H9 (cell line): Measurements from ENCODE around the gene NME2. TPM values are rescaled to one million over a fixed set of nuclear protein-coding genes. Genes with fewer than 3 reads are reported as not detected.

ENCODE experiments used
- DNase-seq: peaks from one replicate; pipeline ENCODE4 v3.0.0-alpha.2; 2017
- H2AFZ ChIP-seq: one replicate; pipeline ENCODE4 v1.6.1; 2013; ENCODE audit warnings: mild to moderate bottlenecking, low read length, control low read depth, moderate library complexity
- H2AK5ac ChIP-seq: 2 replicates; pipeline ENCODE4 v1.6.1; 2013; ENCODE audit warnings: low read length, control low read depth, mixed read lengths; ENCODE audit not compliant: insufficient read length
- H2BK120ac ChIP-seq: one replicate; pipeline ENCODE4 v1.6.1; 2013; ENCODE audit warnings: low read depth, mild to moderate bottlenecking, low read length, control low read depth, inconsistent platforms; ENCODE audit not compliant: poor library complexity, severe bottlenecking
- H2BK12ac ChIP-seq: 2 replicates; pipeline ENCODE4 v1.6.1; 2013; ENCODE audit warnings: low read length, control low read depth, mixed read lengths, low read depth; ENCODE audit not compliant: insufficient read length
- H2BK15ac ChIP-seq: 2 replicates; pipeline ENCODE4 v1.6.1; 2013; ENCODE audit warnings: low read depth, low read length, control low read depth
- H2BK20ac ChIP-seq: one replicate; pipeline ENCODE4 v1.6.1; 2013; ENCODE audit warnings: low read depth, mild to moderate bottlenecking, low read length, control low read depth, inconsistent platforms; ENCODE audit not compliant: poor library complexity, severe bottlenecking
- H2BK5ac ChIP-seq: 2 replicates; pipeline ENCODE4 v1.6.1; 2013; ENCODE audit warnings: low read length, control low read depth, mixed read lengths; ENCODE audit not compliant: insufficient read length
- H3K14ac ChIP-seq: 2 replicates; pipeline ENCODE4 v1.6.1; 2013; ENCODE audit warnings: low read length, control low read depth; ENCODE audit not compliant: insufficient read depth
- H3K18ac ChIP-seq: 2 replicates; pipeline ENCODE4 v1.6.1; 2013; ENCODE audit warnings: low read depth, mild to moderate bottlenecking, mixed read lengths, low read length, control low read depth; ENCODE audit not compliant: insufficient read length
- H3K23ac ChIP-seq: 2 replicates; pipeline ENCODE4 v1.6.1; 2013; ENCODE audit warnings: low read length, control low read depth, mixed read lengths, low read depth; ENCODE audit not compliant: insufficient read length
- H3K23me2 ChIP-seq: 2 replicates; pipeline ENCODE4 v1.6.1; 2013; ENCODE audit warnings: low read depth, mild to moderate bottlenecking, mixed read lengths, low read length, control low read depth; ENCODE audit not compliant: insufficient read length, poor library complexity, severe bottlenecking
- H3K27ac ChIP-seq: 2 replicates; pipeline ENCODE4 v1.5.1; 2013; ENCODE audit warnings: low read length, control low read depth, mixed read lengths, low read depth; ENCODE audit not compliant: insufficient read length
- H3K27me3 ChIP-seq: 2 replicates; pipeline ENCODE4 v1.6.1; 2013; ENCODE audit warnings: low read length, control low read depth, inconsistent platforms; ENCODE audit not compliant: insufficient read depth
- H3K4ac ChIP-seq: 2 replicates; pipeline ENCODE4 v1.6.1; 2013; ENCODE audit warnings: low read depth, mild to moderate bottlenecking, control low read depth, inconsistent platforms, low read length, moderate library complexity
- H3K4me1 ChIP-seq: 2 replicates; pipeline ENCODE4 v1.6.1; 2013; ENCODE audit warnings: low read length, control low read depth, inconsistent platforms; ENCODE audit not compliant: insufficient read depth
- H3K4me2 ChIP-seq: 2 replicates; pipeline ENCODE4 v1.6.1; 2013; ENCODE audit warnings: low read length, control low read depth, mixed read lengths; ENCODE audit not compliant: insufficient read length, insufficient read depth
- H3K56ac ChIP-seq: 2 replicates; pipeline ENCODE4 v1.6.1; 2013; ENCODE audit warnings: low read depth, mild to moderate bottlenecking, mixed read lengths, low read length, control low read depth; ENCODE audit not compliant: insufficient read length
- H3K79me1 ChIP-seq: 2 replicates; pipeline ENCODE4 v1.6.1; 2013; ENCODE audit warnings: low read depth, mild to moderate bottlenecking, moderate library complexity, low read length, control low read depth, inconsistent platforms; ENCODE audit not compliant: insufficient read depth, poor library complexity, severe bottlenecking
- H3K79me2 ChIP-seq: 2 replicates; pipeline ENCODE4 v1.6.1; 2013; ENCODE audit warnings: low read length, control low read depth, inconsistent platforms; ENCODE audit not compliant: insufficient read depth
- H3K9ac ChIP-seq: 2 replicates; pipeline ENCODE4 v1.6.1; 2013; ENCODE audit warnings: low read length, control low read depth, mixed read lengths; ENCODE audit not compliant: insufficient read length; ENCODE audit errors: extremely low read depth
- H3K9me3 ChIP-seq: one replicate; pipeline ENCODE4 v1.6.1; 2013; ENCODE audit warnings: low read depth, low read length, inconsistent platforms; ENCODE audit not compliant: control insufficient read depth
- H3T11ph ChIP-seq: one replicate; pipeline ENCODE4 v1.6.1; 2013; ENCODE audit warnings: mild to moderate bottlenecking, low read length, control low read depth, inconsistent platforms
- H4K20me1 ChIP-seq: one replicate; pipeline ENCODE4 v1.6.1; 2013; ENCODE audit not compliant: control insufficient read depth, insufficient read length, insufficient read depth
- H4K5ac ChIP-seq: 2 replicates; pipeline ENCODE4 v1.6.1; 2013; ENCODE audit warnings: low read depth, mild to moderate bottlenecking, mixed read lengths, low read length, control low read depth; ENCODE audit not compliant: insufficient read length
- H4K8ac ChIP-seq: replicated peaks from 2 replicates; pipeline ENCODE4 v1.6.1; 2013; ENCODE audit warnings: low read length, control low read depth, mixed read lengths, low read depth; ENCODE audit not compliant: insufficient read length
- H4K91ac ChIP-seq: 2 replicates; pipeline ENCODE4 v1.6.1; 2013; ENCODE audit warnings: low read depth, mild to moderate bottlenecking, moderate library complexity, mixed read lengths, low read length, control low read depth; ENCODE audit not compliant: insufficient read length
- H3K27ac Mint-ChIP-seq, 3 experiments: 2 replicates in 2 of 3; 3 replicates in 1 of 3; pipeline ENCODE4 v1.8.0; 2020 to 2021; ENCODE audit warnings: mixed read lengths in 3 of 3, mild to moderate bottlenecking in 1 of 3, moderate library complexity in 1 of 3
- H3K27me3 Mint-ChIP-seq: 2 replicates; pipeline ENCODE4 v1.8.0; 2021; ENCODE audit warnings: low read depth, mild to moderate bottlenecking, moderate library complexity, mixed read lengths
- H3K36me3 Mint-ChIP-seq, 3 experiments: 2 replicates in 2 of 3; 3 replicates in 1 of 3; pipeline ENCODE4 v1.8.0; 2020 to 2021; ENCODE audit warnings: low read depth in 3 of 3, mixed read lengths in 3 of 3; ENCODE audit not compliant: insufficient read depth in 1 of 3
- H3K4me1 Mint-ChIP-seq, 2 experiments: 2 replicates each; pipeline ENCODE4 v1.8.0; 2020; ENCODE audit warnings: mixed read lengths in 2 of 2
- H3K4me3 Mint-ChIP-seq, 2 experiments: 2 replicates in 1 of 2; 3 replicates in 1 of 2; pipeline ENCODE4 v1.8.0; 2020 to 2021; ENCODE audit warnings: mild to moderate bottlenecking in 2 of 2, mixed read lengths in 2 of 2, moderate library complexity in 1 of 2
- H3K9me3 Mint-ChIP-seq, 2 experiments: 2 replicates in 1 of 2; 3 replicates in 1 of 2; pipeline ENCODE4 v1.8.0; 2020; ENCODE audit warnings: mild to moderate bottlenecking in 2 of 2, mixed read lengths in 2 of 2, moderate library complexity in 1 of 2
- CTCF ChIP-seq: fragments of 200-600 bp; sonication (generic); conservative IDR thresholded peaks from 3 replicates; pipeline ENCODE4 v1.8.0; 2021; ENCODE audit warnings: antibody characterized with exemption, mild to moderate bottlenecking
- total RNA-seq: library from RNA; stranded (reverse); gene quantifications from 2 replicates; pipeline ENCODE4 v1.2.1, GENCODE V29; 2021

NME2 gene
- total RNA-seq, 1 experiment from 2014 or later = 819 TPM

- H2BK12ac ChIP-seq = no peak overlapping the region
- H3K23me2 ChIP-seq = no peaks in the 10 kb centered on the region
- no peak overlapping the region for H2BK120ac ChIP-seq
- H3K4me1 ChIP-seq = no peaks in the 10 kb centered on the region
- no peak overlapping the region for H3K18ac ChIP-seq
- no peaks in the 10 kb centered on the region for H3K79me2 ChIP-seq
- no peak for DNase-seq
- H3K9me3 ChIP-seq = no peaks in the 10 kb centered on the region
- H4K8ac ChIP-seq = no peak overlapping the region
- no peak overlapping the region for H2BK5ac ChIP-seq
- no peak overlapping the region for H3K4me2 ChIP-seq
- Mint-ChIP-seq H3K4me3 (no peak overlapping the region), H3K27me3 (no peaks in the 10 kb centered on the region), H3K36me3 (peaks cover 4 to 70% (median 56%) of the 10 kb centered on the region in 3 experiments; a peak in 6 of 7 replicates), H3K9me3 (no peaks in the 10 kb centered on the region), H3K27ac (no peak overlapping the region), H3K4me1 (no peaks in the 10 kb centered on the region)
- H4K20me1 ChIP-seq = no peaks in the 10 kb centered on the region
- H2BK15ac ChIP-seq = no peak overlapping the region
- H3K14ac ChIP-seq = no peak overlapping the region
- no peak for TF ChIP-seq CTCF
- H3K27me3 ChIP-seq = no peaks in the 10 kb centered on the region
- no peaks in the 10 kb centered on the region for H3K79me1 ChIP-seq
- no peak overlapping the region for H3K27ac ChIP-seq
- H4K91ac ChIP-seq = no peak overlapping the region
- H3K56ac ChIP-seq = no peak overlapping the region
- no peak overlapping the region for H3K4ac ChIP-seq
- no peak overlapping the region for H2AK5ac ChIP-seq
- no peak overlapping the region for H2AFZ ChIP-seq
- H3K9ac ChIP-seq = no peak overlapping the region
- no peak overlapping the region for H2BK20ac ChIP-seq
- H4K5ac ChIP-seq = no peak overlapping the region
- H3T11ph ChIP-seq = no peak overlapping the region
- no peak overlapping the region for H3K23ac ChIP-seq
Measured at GRCh38 chr17:51203838-51204237, 37.6 kb downstream of the NME2 start.
